Large intestine (tissue), 3 donors: ENCODE results near the gene FBXL5. TPM values are rescaled to one million over a fixed set of nuclear protein-coding genes. Genes with fewer than 3 reads are reported as not detected.
"Not testable (repeated sequence)": the region's sequence is repeated elsewhere in the genome, so short reads cannot be mapped to it uniquely, and the experiment has no call there.

Experiments
- DNase-seq, 2 donors: peaks; one replicate each; pipeline versions ENCODE4 v3.0.0 to v3.0.0-alpha.2; 2013
- H3K27ac ChIP-seq: one replicate; pipeline ENCODE4 v1.5.1; 2013; ENCODE audit warnings: low read length
- H3K27me3 ChIP-seq: 2 replicates; pipeline ENCODE4 v1.6.1; 2013; ENCODE audit warnings: low read length; ENCODE audit not compliant: control insufficient read depth, insufficient read depth
- H3K36me3 ChIP-seq: 2 replicates; pipeline ENCODE4 v1.6.1; 2013; ENCODE audit warnings: low read length; ENCODE audit not compliant: control insufficient read depth, insufficient read depth
- H3K4me1 ChIP-seq: one replicate; pipeline ENCODE4 v1.6.1; 2013; ENCODE audit warnings: low read length; ENCODE audit not compliant: control insufficient read depth, insufficient read depth
- H3K4me3 ChIP-seq: one replicate; pipeline ENCODE4 v1.5.1; 2013; ENCODE audit warnings: low read length
- H3K9me3 ChIP-seq: one replicate; pipeline ENCODE4 v1.6.1; 2013; ENCODE audit warnings: mild to moderate bottlenecking, low read depth, low read length, moderate library complexity; ENCODE audit not compliant: control insufficient read depth
- WGBS: methylation state at CpG from one replicate; pipeline ENCODE4 v1.1.5; 2013; ENCODE audit warnings: low lambda C conversion rate; ENCODE audit not compliant: insufficient coverage; 5-methylcytosine and 5-hydroxymethylcytosine counted together
- polyA plus RNA-seq: library from polyadenylated mRNA; unstranded; fragments of 120-200 nt; gene quantifications from one replicate; pipeline ENCODE4 v1.2.1, GENCODE V29; 2013

The FBXL5 gene
- polyA plus RNA-seq, 1 donor: 73.8 TPM

DNA sequence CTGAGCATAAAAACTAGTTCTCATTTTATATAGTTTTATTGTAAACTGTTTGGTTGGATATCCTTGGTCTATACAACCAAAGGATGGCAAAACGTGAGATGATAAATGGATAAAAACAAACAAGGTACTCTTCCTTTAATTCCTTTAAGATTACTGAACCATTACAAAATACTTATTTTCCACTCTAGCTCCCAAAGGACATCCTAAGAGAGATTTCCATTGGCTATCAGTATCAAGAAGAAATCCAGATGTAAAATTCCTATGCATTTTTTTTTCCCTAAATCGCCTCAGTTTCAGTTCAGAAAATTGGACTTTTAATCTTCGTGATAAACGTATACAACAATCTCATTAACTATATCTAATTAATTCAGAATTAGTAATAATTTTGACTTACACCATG lies 2.3 kb downstream of the FBXL5 start:
- peak overlapping the region; percentile 82 for H3K27ac ChIP-seq
- no peaks in the 10 kb centered on the region for H3K36me3 ChIP-seq
- H3K4me3 ChIP-seq: peak overlapping the region; percentile 72
- no peak for DNase-seq
- no peaks in the 10 kb centered on the region for H3K27me3 ChIP-seq
- 50% methylated on average over 2 of the region's 4 CpGs for WGBS
- H3K9me3 ChIP-seq: peaks cover 5% of the 10 kb centered on the region
- H3K4me1 ChIP-seq: peaks cover 17% of the 10 kb centered on the region

DNA sequence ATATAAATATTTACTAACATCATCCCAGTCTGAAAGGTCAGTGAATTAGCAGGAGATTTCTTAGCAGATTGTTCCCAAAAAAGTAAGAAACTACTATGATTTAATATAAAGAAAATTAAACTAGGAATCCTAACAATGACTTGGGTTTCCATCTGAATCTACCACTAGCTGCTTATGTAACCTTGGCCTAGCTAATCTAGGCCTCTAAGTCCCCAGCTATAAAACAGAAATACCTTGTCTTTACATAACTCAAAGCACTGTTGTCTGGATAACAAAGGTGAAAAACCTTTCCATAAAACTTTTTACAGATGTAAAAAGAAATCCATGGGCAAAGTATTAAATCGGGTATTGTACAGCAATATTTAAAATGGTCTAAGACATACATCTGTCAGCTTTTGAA lies 3.0 kb downstream of the FBXL5 start:
- Histone ChIP-seq H3K36me3 (no peaks in the 10 kb centered on the region), H3K4me3 (no peak overlapping the region), H3K4me1 (peaks cover 17% of the 10 kb centered on the region), H3K27me3 (no peaks in the 10 kb centered on the region), H3K27ac (no peak overlapping the region), H3K9me3 (peaks cover 5% of the 10 kb centered on the region)
- 71% methylated on average over 1 of the region's 1 CpG for WGBS
- DNase-seq: peak in 1 of 2 donors; percentile 22

DNA sequence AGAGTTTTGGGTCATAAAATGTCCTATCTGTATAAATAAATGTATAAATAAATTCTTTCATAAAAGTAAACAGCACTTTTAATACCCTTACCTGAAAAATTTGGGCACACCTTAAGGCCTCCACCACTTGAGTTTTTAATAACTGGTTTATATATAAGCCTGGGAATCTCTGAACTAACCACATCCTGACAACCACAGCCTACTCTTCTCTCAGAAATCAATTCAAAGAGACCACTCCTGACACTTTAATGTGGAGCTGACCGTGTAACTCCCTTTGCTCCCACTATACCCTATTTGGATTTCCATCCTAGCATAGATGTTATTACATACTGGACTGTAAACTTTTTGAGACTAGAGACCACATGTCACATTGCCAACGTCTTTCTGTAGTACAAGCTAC lies 3.5 kb downstream of the FBXL5 start:
- H3K27ac ChIP-seq: no peak overlapping the region
- H3K27me3 ChIP-seq: no peaks in the 10 kb centered on the region
- 43% methylated on average over 1 of the region's 2 CpGs for WGBS
- H3K4me1 ChIP-seq: peaks cover 17% of the 10 kb centered on the region
- peaks cover 5% of the 10 kb centered on the region for H3K9me3 ChIP-seq
- no peak overlapping the region for H3K4me3 ChIP-seq
- no peaks in the 10 kb centered on the region for H3K36me3 ChIP-seq
- DNase-seq: no peak

DNA sequence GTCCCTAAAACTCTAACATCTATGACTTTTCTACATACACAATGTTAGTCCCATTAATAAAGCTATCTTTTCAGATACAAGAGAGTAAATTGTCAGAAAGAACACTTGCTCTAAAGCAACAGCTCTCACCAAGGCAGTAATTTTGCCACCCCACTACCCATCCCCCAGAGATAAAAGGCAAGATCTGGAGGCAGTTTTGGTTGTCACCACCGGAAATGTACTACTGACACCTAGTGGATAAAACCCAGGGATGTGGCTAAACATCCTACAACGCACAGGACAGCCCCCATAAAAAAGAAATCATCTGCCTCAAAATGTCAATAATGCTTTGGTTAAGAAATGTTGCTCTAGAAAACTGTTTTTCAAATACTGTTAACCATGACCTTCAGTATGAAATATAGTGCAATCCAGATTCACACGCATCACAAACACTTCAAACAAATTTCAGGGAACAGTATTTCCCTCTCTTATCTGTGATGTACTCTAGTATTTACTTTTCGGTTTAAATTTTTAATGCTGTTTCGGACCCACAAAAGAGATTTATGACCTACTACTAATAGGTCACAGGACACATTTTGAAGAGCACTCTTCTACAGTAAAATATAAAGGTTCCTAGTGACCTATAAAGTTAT lies 5.1 kb downstream of the FBXL5 start:
- Histone ChIP-seq H3K27me3 (no peaks in the 10 kb centered on the region), H3K9me3 (no peaks in the 10 kb centered on the region), H3K27ac (no peak overlapping the region), H3K36me3 (no peaks in the 10 kb centered on the region), H3K4me1 (peaks cover 12% of the 10 kb centered on the region), H3K4me3 (no peak overlapping the region)
- no CpG with 5 or more reads among the region's 5 CpGs for WGBS
- DNase-seq: peak; percentile 38 to 49

DNA sequence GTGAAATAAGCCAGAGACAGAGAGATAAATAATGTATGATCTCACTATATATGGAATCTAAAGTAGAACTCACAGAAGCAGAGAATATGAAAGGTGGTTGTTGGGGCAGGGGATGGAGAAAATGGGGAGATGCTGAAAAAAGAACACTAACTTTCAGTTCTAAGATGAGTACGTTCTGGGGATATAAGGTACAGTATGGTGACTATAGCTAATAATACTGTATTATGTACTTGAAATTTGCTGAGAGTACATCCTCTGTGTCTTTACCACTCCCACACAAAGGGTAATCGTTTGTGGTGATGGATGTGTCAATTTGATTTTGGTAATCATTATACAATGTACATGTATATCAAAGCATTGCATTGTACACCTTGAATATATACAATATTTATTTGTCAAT lies 6.6 kb downstream of the FBXL5 start:
- no CpG with 5 or more reads among the region's 2 CpGs for WGBS
- H3K27ac ChIP-seq: no peak overlapping the region

DNA sequence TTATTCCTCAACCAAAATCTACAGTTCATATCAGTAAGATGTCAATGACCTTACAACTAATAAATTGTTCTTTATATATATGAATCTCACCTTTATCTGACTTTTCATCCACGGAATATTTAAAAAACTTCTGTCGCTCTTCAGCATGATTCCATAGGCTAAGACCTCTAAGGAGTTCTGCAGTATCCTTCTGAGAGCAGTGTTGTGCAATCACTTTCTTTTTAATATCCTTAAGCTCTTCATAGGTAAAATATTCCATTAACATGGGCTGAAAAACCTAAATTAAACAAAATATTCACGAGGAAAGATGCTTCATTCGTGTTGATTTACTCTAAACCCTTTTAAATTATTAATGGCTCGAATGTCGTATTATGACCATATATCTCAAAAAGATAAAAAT lies 16.7 kb downstream of the FBXL5 start:
- WGBS: 96% methylated on average over 3 of the region's 6 CpGs
- no peak overlapping the region for H3K27ac ChIP-seq
- H3K4me1 ChIP-seq: no peaks in the 10 kb centered on the region
- peaks cover 47% of the 10 kb centered on the region for H3K36me3 ChIP-seq
- no peak overlapping the region for H3K4me3 ChIP-seq
- H3K9me3 ChIP-seq: no peaks in the 10 kb centered on the region
- no peaks in the 10 kb centered on the region for H3K27me3 ChIP-seq
- no peak for DNase-seq

More for the DNA sequence above, 6.6 kb downstream of the FBXL5 start:
- H3K36me3 ChIP-seq: peaks cover 4% of the 10 kb centered on the region
- H3K4me3 ChIP-seq: no peak overlapping the region
- no peaks in the 10 kb centered on the region for H3K9me3 ChIP-seq
- no peak for DNase-seq
- H3K4me1 ChIP-seq: peaks cover 12% of the 10 kb centered on the region
- H3K27me3 ChIP-seq: no peaks in the 10 kb centered on the region

DNA sequence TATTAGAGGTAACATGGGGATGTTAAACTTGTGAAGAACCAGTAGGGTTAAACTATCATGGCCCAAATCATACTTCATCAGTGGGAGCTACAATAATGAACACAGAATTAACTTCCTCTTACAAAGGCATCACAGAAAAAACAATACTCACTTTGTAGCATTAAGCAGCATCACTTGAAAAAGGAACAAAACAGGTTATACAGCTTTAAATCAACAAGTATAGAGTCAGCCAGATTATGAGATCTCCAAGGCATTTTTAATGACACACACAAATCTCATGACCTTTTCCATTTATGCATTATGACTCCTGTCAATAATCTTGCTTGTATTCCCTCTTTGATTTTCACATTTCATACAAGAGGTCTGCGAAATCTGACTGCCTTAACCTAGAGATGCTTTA lies 18.3 kb downstream of the FBXL5 start:
- no peaks in the 10 kb centered on the region for H3K9me3 ChIP-seq
- WGBS: 80% methylated on average over 1 of the region's 1 CpG
- H3K27me3 ChIP-seq: no peaks in the 10 kb centered on the region
- H3K27ac ChIP-seq: no peak overlapping the region
- peaks cover 52% of the 10 kb centered on the region for H3K36me3 ChIP-seq
- H3K4me1 ChIP-seq: no peaks in the 10 kb centered on the region
- DNase-seq: no peak
- H3K4me3 ChIP-seq: no peak overlapping the region

DNA sequence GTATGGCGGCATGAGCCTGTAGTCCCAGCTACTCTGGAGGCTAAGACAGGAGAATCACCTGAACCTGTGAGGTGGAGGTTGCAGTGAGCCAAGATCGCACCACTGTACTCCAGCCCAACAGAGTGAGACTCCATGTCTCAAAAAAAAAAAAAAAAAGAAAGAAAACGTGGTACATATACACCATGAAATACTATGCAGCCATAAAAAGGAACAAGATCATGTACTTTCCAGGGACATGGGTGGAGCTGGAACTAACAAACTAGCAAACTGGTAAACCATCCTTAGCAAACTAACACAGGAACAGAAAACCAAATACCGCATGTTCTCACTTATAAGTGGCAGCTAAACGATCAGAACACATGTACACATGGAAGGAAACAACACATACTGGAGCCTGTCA lies 37.8 kb downstream of the FBXL5 start:
- H3K27me3 ChIP-seq, H3K4me3 ChIP-seq, H3K27ac ChIP-seq, H3K4me1 ChIP-seq, DNase-seq: not testable (repeated sequence)
- peaks cover 25% of the 10 kb centered on the region for H3K9me3 ChIP-seq
- H3K36me3 ChIP-seq: peaks cover 37% of the 10 kb centered on the region
- whole genome bisulfite sequencing: no CpG with 5 or more reads among the region's 5 CpGs

DNA sequence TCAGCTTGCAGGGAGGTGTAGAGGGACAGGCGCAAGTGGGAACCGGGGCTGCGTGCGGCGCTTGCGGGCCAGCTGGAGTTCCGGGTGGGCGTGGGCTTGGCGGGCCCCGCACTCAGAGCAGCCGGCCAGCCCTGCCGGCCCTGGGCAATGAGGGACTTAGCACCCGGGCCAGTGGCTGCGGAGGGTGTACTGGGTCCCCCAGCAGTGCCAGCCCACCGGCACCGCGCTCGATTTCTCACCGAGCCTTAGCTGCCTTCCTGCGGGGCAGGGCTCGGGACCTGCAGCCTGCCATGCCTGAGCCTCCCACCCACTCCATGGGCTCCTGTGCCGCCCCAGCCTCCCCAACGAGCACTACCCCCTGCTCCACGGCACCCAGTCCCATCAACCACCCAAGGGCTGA lies 40.3 kb downstream of the FBXL5 start:
- WGBS: no CpG with 5 or more reads among the region's 24 CpGs
- not testable (repeated sequence) for H3K27me3 ChIP-seq, H3K4me3 ChIP-seq, H3K27ac ChIP-seq, DNase-seq, H3K4me1 ChIP-seq
- H3K36me3 ChIP-seq: peaks cover 37% of the 10 kb centered on the region
- peaks cover 22% of the 10 kb centered on the region for H3K9me3 ChIP-seq

DNA sequence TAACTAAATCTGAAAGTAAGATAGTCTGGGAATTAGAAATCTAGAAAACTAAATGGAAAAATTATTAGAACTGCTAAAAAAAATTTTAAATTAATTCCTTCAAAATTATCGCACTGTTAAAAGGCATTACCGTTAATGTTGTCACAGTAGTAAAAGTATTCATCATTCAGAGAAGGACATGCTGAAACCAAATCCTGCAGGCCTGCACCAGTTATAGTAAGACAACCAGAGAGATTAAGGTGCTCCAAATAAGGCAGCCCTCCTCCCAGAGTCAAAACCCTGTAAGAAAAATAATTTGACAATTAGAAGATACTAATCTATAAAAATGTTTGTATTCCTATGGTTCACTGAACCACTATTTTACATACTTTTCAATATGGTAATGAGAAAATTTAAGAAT lies 43.0 kb downstream of the FBXL5 start:
- 100% methylated on average over 2 of the region's 2 CpGs for whole genome bisulfite sequencing

DNA sequence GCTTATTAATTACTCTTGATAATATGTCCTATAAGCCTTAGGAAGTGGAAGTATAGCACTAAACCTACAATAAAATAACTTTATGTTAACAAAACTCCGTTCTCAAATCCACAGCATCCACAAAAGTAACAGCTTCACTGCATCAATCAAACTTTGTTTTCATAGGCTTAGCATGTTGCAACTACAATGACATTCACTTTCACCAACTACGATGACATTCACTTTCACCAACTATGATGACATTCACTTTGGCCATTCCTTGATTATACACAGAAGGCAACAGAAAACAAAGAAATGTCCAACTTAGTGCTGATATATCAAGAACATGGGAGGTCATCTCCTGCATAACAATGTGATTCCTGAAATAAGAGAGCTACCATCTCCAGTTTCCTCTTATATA lies 44.3 kb downstream of the FBXL5 start:
- no peaks in the 10 kb centered on the region for H3K27me3 ChIP-seq
- DNase-seq: no peak
- H3K4me3 ChIP-seq: no peak overlapping the region
- no peaks in the 10 kb centered on the region for H3K4me1 ChIP-seq
- peaks cover 6% of the 10 kb centered on the region for H3K9me3 ChIP-seq
- WGBS: no CpG with 5 or more reads among the region's 2 CpGs
- H3K27ac ChIP-seq: no peak overlapping the region
- peaks cover 20% of the 10 kb centered on the region for H3K36me3 ChIP-seq

More for the DNA sequence above, 43.0 kb downstream of the FBXL5 start:
- Histone ChIP-seq H3K4me1 (no peaks in the 10 kb centered on the region), H3K27ac (no peak overlapping the region), H3K36me3 (peaks cover 29% of the 10 kb centered on the region), H3K4me3 (no peak overlapping the region), H3K27me3 (no peaks in the 10 kb centered on the region), H3K9me3 (peaks cover 8% of the 10 kb centered on the region)
- DNase-seq: no peak
